ENCODE measurements around the gene TUBE1.
"Not testable (repeated sequence)": the region's sequence is repeated elsewhere in the genome, so short reads cannot be mapped to it uniquely, and the experiment has no call there.

TUBE1 gene

GRCh38 chr6:112062966-112063365 is 24.3 kb downstream of the TUBE1 start:
- no peak for DNase-seq

DNA sequence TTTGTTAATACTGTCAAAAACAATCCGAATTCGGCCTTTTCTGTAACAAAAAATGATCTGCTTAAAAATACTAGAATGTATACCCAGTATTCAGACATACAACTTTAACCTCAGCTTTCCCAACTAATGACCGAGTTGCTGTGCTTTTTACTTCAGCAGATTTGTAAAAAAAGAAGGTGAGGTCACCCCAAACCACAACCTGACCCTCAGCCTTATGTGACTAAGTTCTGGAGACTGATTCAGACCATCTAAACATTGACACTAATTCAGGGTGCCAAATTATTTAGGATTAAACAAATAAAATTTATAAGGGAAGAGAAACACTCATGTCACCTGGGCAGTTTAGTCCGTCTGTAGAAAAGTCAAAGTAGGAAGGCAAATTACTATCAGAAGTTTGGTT is 25.7 kb downstream of the TUBE1 start:
- DNase-seq: no peak

- no peak for DNase-seq
Observed at GRCh38 chr6:112058243-112059032, 28.8 kb downstream of the TUBE1 start.

- no peak for DNase-seq
Observed at GRCh38 chr6:112054555-112055190, 32.6 kb downstream of the TUBE1 start.

GRCh38 chr6:112054001-112054400 is 33.3 kb downstream of the TUBE1 start, which contains the start of gene CCN6:
TSS of gene CCN6 (plus strand) at chr6:112054104. CDS start at chr6:112054358, 254 bp downstream.
- DNase-seq: no peak

- not testable (repeated sequence) for DNase-seq
Observed at GRCh38 chr6:112051251-112051740, 36.0 kb downstream of the TUBE1 start.

DNA sequence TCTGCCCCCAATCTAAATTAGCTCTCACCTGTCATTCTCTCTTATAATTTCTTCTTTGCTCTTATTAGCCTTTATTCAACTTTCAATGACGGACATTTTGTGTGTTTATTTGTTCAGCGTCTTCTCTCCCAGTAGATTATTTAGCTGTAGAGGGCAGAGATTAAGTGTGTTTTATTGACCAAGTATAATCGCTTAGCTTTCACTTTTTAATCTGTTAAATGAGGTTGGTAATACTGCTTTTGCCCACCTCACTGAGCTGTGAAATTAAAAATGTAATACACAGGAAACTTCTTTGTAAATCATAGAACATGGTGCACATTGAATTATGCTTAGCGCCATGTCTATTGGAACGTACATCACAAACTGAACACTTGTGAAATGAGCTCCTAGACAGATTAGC is 36.9 kb downstream of the TUBE1 start:
- DNase-seq: no peak

- DNase-seq: no peak
Observed at GRCh38 chr6:112049996-112050395, 37.3 kb downstream of the TUBE1 start.

DNA sequence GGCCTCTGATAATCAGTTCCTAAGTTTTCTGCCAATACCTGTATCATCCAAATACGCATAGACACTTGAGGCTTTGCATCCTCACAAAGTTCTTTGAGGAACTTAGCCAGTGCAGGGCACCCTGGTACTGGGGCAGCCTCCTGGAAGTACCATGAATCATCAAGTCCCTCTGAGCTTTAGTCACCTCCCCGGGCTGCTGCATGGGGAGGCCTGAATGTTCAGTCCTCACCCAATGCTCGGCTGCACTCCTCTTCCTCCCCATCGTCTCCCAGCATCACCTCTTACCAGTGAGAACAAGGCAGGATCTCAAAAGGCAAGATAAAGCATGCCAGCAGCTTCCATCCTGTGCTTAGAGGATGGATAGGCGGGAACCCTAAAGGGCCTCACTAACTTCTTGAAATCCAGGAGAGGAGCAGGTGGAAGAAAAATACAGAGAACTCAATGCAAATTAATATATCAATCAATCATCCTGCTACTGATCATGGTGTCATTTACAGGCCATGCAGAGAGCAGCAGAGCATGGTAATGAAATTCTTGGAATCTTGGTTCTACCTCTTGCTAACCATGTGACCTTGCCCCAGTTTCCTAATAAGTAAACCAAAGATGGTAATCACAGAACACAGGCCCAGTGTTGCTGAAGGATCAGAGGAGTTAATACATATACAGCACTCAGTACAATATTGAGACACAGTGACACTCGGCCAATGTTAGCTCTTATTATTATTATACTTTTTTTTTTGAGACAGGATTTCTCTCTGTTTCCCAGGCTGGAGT is 38.1 kb downstream of the TUBE1 start:
- no peak for DNase-seq

DNA sequence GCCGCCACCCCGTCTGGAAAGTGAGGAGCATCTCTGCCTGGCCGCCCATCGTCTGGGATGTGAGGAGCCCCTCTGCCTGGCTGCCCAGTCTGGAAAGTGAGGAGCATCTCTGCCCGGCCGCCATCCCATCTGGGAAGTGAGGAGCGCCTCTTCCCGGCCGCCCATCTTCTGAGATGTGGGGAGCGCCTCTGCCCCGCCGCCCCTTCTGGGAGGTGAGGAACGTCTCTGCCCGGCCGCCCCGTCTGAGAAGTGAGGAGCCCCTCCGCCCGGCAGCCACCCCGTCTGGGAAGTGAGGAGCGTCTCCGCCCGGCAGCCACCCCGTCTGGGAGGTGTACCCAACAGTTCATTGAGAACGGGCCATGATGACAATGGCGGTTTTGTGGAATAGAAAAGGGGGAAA is 39.8 kb downstream of the TUBE1 start:
- DNase-seq: not testable (repeated sequence)

DNA sequence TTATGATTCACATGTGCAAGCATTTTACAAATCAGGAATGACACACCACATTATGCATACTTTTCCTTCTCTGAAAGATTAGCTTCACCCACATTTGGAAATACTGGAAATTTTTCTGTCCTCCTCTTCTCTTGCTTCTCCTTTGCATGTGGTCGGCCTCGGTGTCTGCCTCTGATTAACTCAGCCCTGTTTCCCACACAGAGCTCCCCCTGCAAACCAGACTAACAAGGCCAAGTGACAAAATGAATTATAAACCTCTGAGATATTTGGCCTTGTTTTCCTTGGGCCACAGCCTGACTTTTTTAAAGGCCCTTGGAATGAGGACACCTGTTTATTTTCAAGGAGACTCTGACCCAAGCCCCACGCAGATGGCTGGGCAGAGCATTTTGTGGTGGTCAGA is 42.4 kb downstream of the TUBE1 start:
- DNase-seq: no peak

GRCh38 chr6:112044196-112044595 is 43.1 kb downstream of the TUBE1 start:
- DNase-seq: no peak

DNA sequence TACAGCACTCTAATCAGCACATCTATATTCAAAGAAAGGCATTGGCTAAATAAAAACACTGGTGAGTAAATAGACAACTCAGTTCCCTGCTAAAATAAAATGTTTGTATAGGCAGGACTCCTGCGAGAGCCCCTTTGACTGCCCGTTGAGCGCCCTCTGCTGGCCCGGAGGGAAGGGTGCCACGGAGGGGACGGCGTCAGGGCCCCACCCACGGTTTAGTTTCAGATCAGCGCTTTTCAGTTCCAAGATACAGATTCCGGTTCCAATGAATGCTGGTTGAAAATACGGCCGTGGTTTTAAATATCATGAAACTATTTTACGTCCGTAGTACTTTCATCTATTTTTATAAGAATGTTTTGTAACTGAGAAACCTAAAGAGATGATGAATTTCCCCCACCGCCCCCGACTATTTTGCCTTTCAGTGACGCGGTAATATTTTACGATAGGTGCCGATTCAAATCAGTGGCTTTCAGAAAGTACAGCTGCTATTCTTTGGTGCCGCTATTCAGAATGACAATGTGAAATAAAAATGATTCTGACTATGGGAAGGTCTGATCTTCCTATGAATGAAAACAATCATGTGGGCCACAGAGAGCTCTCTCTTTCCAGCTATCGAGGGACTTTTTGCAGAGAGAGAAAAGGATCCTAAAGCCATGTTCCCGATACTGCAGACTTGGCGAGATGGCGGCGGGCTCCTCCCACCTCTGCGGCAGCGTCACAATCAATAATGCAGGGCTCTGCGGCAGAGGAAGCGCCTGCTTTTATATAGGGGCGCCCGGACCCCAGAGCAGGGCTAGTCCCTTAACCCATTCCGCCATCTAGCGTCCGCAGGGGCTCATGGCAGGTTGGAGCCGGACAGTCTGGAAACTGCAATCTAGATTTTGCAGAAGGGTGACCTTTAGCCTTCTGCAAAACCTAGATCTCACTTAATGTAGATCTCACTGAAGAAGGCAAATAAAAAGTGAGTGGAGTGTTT is 44.0 kb downstream of the TUBE1 start:
- DNase-seq: peak; percentile 93 to 94

DNA sequence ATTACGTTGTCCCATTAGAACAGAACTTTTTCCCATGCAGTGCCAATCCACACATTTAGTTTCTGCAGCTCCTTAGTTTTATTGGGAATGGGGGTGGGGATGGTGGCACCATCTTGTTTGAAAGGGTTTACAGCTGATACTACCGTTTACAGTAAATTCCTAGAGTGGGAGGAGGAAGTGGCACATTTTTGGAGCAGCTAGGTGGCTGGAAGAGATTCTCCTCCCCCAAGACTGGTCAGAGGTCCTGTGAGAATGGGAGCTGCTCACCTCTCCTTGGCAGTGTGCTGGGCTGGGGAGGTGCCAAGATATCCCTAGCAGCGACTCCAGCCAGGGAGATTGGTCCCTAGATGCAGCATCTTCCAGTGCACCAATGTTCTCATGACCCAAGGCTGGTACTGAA is 45.7 kb downstream of the TUBE1 start:
- DNase-seq: no peak

DNA sequence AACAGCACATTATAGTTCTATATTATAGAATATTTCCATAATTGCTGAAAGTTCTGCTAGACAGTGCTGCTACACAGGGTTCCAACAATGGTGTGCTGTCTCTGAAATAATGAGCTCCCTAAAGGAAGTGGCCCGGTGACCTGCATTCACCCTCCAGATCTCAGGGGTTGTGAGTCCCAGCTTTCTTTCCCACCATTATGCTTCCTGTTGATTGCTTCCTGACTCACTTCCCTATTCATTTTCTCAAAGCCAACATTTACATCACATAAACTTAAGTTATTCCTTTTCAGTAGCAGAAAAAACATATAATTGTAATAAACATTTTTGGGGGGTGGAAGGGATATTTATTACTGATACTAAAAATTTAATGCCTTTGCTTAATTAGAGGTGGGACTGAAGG is 46.3 kb downstream of the TUBE1 start:
- DNase-seq: no peak

DNA sequence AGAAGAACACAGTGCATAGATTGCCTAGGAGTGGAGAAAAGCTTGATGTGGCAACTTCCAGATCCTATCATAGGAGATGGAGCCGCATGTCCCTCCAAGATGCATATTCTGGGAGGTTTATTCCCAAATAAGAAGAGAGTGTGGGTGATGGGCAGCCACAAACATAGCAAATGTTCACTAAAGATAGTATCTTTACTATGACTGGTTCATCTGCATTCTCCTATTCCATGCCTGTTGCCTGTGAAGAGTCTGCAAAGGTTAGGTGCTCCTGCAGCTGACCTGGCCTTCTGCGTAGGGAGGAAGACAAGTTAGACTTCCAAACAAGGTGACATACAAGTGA is 47.9 kb downstream of the TUBE1 start:
- DNase-seq: no peak

- no peak for DNase-seq
Observed at GRCh38 chr6:112038756-112039430, 48.4 kb downstream of the TUBE1 start.

- no peak for DNase-seq
Observed at GRCh38 chr6:112038268-112038667, 49.0 kb downstream of the TUBE1 start.

GRCh38 chr6:112037783-112038216 is 49.5 kb downstream of the TUBE1 start:
- DNase-seq: no peak

- DNase-seq: peak in 1 of 2 experiments; percentile 43
Observed at GRCh38 chr6:112036088-112036637, 51.1 kb downstream of the TUBE1 start.

DNA sequence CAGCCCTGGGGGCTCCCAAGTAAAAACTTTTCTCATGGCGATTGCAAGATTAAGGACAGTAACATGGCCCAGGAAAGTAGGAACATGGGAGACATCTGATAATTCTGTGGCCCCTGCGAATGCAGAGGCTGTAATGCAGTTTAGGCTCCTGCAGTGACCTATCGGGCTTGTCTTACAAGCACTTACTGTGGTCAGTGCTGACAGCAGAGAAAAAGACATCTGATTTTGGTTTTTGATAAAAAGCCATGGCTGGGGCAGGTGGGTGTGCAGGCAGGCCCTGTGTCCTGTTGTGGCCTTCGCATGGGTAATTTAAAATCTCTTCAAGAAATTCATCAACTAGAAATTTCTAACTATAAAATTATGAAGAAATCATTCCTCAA is 52.7 kb downstream of the TUBE1 start:
- DNase-seq: no peak

Data from activated CD4-positive, alpha-beta T cell treated with anti-CD3 and anti-CD28 coated beads, Interleukin-2, amount 50 U/mL, for 48 hours (primary cell).